ENCODE measurements around the gene ARPIN. TPM values are rescaled to one million over a fixed set of nuclear protein-coding genes. Genes with fewer than 3 reads are reported as not detected.
"Not testable (repeated sequence)": the region's sequence is repeated elsewhere in the genome, so short reads cannot be mapped to it uniquely, and the experiment has no call there.

ARPIN gene
- total and polyA plus RNA-seq, 10 of the 15 experiments (the other 5 are each of a cell fraction or from before 2014, with no cell fraction given): 0.02 to 0.04 TPM; not detected in 8

- TF ChIP-seq, protein P1, sequence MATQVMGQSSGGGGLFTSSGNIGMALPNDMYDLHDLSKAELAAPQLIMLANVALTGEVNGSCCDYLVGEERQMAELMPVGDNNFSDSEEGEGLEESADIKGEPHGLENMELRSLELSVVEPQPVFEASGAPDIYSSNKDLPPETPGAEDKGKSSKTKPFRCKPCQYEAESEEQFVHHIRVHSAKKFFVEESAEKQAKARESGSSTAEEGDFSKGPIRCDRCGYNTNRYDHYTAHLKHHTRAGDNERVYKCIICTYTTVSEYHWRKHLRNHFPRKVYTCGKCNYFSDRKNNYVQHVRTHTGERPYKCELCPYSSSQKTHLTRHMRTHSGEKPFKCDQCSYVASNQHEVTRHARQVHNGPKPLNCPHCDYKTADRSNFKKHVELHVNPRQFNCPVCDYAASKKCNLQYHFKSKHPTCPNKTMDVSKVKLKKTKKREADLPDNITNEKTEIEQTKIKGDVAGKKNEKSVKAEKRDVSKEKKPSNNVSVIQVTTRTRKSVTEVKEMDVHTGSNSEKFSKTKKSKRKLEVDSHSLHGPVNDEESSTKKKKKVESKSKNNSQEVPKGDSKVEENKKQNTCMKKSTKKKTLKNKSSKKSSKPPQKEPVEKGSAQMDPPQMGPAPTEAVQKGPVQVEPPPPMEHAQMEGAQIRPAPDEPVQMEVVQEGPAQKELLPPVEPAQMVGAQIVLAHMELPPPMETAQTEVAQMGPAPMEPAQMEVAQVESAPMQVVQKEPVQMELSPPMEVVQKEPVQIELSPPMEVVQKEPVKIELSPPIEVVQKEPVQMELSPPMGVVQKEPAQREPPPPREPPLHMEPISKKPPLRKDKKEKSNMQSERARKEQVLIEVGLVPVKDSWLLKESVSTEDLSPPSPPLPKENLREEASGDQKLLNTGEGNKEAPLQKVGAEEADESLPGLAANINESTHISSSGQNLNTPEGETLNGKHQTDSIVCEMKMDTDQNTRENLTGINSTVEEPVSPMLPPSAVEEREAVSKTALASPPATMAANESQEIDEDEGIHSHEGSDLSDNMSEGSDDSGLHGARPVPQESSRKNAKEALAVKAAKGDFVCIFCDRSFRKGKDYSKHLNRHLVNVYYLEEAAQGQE (IDR thresholded peaks at IDR 0.05; ENCODE audit: low read depth, low read length): no peak
Measured at GRCh38 chr15:89947385-89947784, 34.6 kb upstream of the ARPIN start (continued).

DNA sequence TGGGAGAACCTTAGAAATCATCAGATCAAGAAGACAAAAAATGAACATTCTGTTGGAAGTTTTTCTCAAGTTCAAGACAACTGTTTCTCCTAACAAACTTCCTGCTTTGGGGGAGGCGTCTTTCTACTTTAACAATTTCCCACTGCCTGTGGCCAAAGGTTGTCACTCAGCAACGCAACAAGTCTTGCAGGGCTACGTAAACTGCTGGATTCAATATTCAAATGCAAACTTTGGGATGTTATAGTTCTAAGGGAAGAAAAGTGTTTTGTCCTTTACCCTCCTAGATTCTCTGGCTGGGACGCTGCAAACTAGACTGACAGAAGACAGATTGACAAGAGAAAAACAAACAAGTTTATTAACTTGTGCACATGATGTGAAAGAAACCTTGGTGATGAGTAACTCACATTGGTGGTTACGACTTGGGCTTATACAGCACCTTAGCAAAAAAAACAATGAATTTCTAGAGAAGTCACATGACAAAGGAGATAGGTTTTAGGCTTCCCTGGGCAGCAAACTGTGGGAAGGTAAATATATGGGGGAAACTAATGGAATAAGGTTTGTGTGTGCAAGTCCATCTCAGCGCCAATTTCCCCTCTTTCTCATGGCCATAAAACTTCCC lies 34.0 kb upstream of the ARPIN start:
- no TSS peak for BruUV-seq (replicated peaks)
- no peak for FAIRE-seq
- intact Hi-C loops (cut with micrococcal nuclease; ENCODE audit: unreplicated experiment): no loop called here

GRCh38 chr15:89943721-89944120 lies 31.0 kb upstream of the ARPIN start:
- H3K9me3 ChIP-seq (replicated peaks; ENCODE audit: control insufficient read depth, insufficient read depth, low read length); H4K20me1 ChIP-seq (ENCODE audit: control insufficient read depth, insufficient read depth); H3K4me3 ChIP-seq; H2AFZ ChIP-seq (ENCODE audit: control insufficient read depth, low read depth, low read length); FAIRE-seq; ATAC-seq; BruUV-seq (replicated peaks); in situ Hi-C loops (cut with MboI); H3K27ac ChIP-seq (ENCODE audit: control insufficient read depth, insufficient read depth); H3K79me2 ChIP-seq (ENCODE audit: control insufficient read depth, insufficient read depth, low read length); DNase-seq (ENCODE audit: low read depth, low spot score); H3K4me2 ChIP-seq (ENCODE audit: control insufficient read depth, insufficient read depth); H3K9ac ChIP-seq (ENCODE audit: control insufficient read depth, insufficient read depth, low read length); POLR2A ChIA-PET; H3K27me3 ChIP-seq (replicated peaks in 1 of 2; ENCODE audit: control insufficient read depth in 2 of 2, insufficient read depth in 2 of 2, low read length in 1 of 2); intact Hi-C loops (cut with micrococcal nuclease; ENCODE audit: unreplicated experiment); H3K36me3 ChIP-seq (ENCODE audit: control insufficient read depth in 2 of 2, insufficient read depth in 2 of 2, low read length in 1 of 2); SMC1A ChIA-PET (ENCODE audit: uncharacterized antibody, unreplicated experiment); H3K4me1 ChIP-seq (ENCODE audit: control insufficient read depth, insufficient read depth, low read length): not testable (repeated sequence)
- ChIA-PET CTCF (interaction anchor here (0.8 to 1.2 kb wide), 3 partner anchors 9 to 204 kb away, joined by 3 read pairs; no protein-coding TSS in a partner anchor), RAD21 (ENCODE audit: unreplicated experiment) (interaction anchor here (0.7 kb wide), 1 partner anchor 80 kb away, joined by 3 read pairs; no protein-coding TSS in a partner anchor)
- 32% methylated on average over 6 of the region's 6 CpGs for WGBS (ENCODE audit: insufficient coverage, insufficient replicate concordance, low lambda C conversion rate, missing lambda C conversion rate)

More for the DNA sequence above, 34.0 kb upstream of the ARPIN start:
- Histone ChIP-seq H4K20me1 (ENCODE audit: control insufficient read depth, insufficient read depth) (no peaks in the 10 kb centered on the region), H3K4me3 (no peak overlapping the region), H3K27ac (ENCODE audit: control insufficient read depth, insufficient read depth) (no peak overlapping the region), H3K27me3 (replicated peaks in 1 of 2; ENCODE audit: control insufficient read depth in 2 of 2, insufficient read depth in 2 of 2, low read length in 1 of 2) (no peaks in the 10 kb centered on the region), H2AFZ (ENCODE audit: control insufficient read depth, low read depth, low read length) (no peak overlapping the region), H3K79me2 (ENCODE audit: control insufficient read depth, insufficient read depth, low read length) (no peaks in the 10 kb centered on the region), H3K4me2 (ENCODE audit: control insufficient read depth, insufficient read depth) (no peak overlapping the region), H3K4me1 (ENCODE audit: control insufficient read depth, insufficient read depth, low read length) (no peaks in the 10 kb centered on the region), H3K9me3 (replicated peaks; ENCODE audit: control insufficient read depth, insufficient read depth, low read length) (no peaks in the 10 kb centered on the region), H3K9ac (ENCODE audit: control insufficient read depth, insufficient read depth, low read length) (no peak overlapping the region), H3K36me3 (ENCODE audit: control insufficient read depth in 2 of 2, insufficient read depth in 2 of 2, low read length in 1 of 2) (no peaks in the 10 kb centered on the region)
- TF ChIP-seq SMAD5 (IDR thresholded peaks at IDR 0.05; ENCODE audit: low read depth) (no peak), ELK1 (IDR thresholded peaks at IDR 0.05; ENCODE audit: low read depth, low read length) (no peak), MEF2B (IDR thresholded peaks at IDR 0.05; ENCODE audit: partially characterized antibody, poor library complexity, severe bottlenecking) (no peak), NR2F1 (conservative IDR thresholded peaks at IDR 0.05) (no peak), HDAC2 (IDR thresholded peaks at IDR 0.05) (no peak), POLR2AphosphoS5 (IDR thresholded peaks at IDR 0.05; ENCODE audit: low read length) (no peak), BCL11A (IDR thresholded peaks at IDR 0.05; ENCODE audit: low read depth, low read length) (no peak)
- RAD21 ChIA-PET (ENCODE audit: unreplicated experiment): no interaction called here
- CTCF ChIA-PET: interaction anchor here (0.8 kb wide), 1 partner anchor 25 kb away, joined by 4 read pairs; no protein-coding TSS in a partner anchor
- ATAC-seq: no peak
- SMC1A ChIA-PET (ENCODE audit: uncharacterized antibody, unreplicated experiment): interaction anchor here (1.4 kb wide), 1 partner anchor 8 kb away, joined by 4 read pairs; no protein-coding TSS in a partner anchor
- 44% methylated on average over 6 of the region's 6 CpGs for WGBS (ENCODE audit: insufficient coverage, insufficient replicate concordance, low lambda C conversion rate, missing lambda C conversion rate)
- in situ Hi-C loops (cut with MboI): no loop called here
- POLR2A ChIA-PET: no interaction called here
- no peak for DNase-seq (ENCODE audit: low read depth, low spot score)
